HG03575 (cell line): ENCODE data around the gene ZDHHC14.

Experiments
- ATAC-seq: cut with Tn5 transposase; IDR thresholded peaks from one replicate; pipeline ENCODE4 v1.9.1; 2021; ENCODE audit not compliant: unreplicated experiment, insufficient number of reproducible peaks, low FRiP score; ENCODE audit errors: extremely low read depth

The ZDHHC14 gene

DNA sequence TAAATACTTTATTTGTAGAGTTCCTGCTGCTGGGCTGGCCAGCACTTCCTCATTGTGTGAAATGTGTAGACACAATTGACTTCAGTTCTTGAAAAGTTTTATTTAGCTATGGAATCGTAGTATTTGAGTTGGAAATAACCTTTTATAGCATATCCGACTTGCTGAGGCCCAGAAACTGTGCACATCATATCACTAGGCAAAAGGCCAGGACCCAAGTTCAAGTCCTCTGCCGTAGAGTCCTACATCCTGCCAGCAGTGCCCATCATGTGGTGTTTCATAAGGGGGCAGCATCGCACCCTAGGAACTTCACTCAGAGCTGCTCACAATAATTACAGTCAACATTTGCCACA lies 234.4 kb downstream of the ZDHHC14 start:
- no peak for ATAC-seq

DNA sequence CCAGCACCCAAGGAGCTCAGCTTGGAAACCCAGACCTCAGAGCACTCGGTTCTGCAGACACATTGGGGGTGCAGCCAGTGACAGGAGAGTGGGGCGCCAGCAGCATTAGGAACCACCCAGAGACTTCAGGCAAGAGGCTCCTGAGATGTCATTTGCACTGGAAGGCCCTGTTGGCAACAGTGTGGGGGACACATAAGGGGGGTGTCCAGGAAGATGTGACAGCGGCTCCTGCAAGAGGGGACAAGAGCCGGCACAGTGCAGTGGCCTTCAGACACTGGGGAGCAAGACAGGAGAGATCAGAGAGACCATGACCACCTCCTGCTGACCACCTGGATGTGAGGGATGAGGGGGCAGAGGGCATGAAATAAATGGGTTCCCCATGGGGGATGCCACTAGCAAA lies 235.0 kb downstream of the ZDHHC14 start:
- no peak for ATAC-seq

DNA sequence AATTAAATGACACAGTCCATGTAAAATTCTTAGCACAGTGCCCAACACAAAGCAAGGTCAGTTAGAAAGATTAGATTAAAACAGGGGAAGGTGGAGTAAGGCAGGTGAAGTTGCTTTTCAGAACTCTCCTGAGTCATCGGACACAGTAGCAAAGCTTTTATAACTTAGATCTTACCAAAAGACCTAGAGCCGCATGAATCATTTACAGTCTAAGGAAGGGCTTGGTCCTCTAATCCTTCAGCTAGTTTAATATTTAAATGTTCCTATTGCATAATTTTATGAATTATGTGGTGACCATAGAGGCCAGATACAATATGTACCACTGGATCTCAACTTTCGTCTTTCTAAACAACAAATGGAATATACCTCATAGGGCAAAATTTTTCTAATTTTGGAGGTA lies 240.0 kb downstream of the ZDHHC14 start:
- no peak for ATAC-seq

DNA sequence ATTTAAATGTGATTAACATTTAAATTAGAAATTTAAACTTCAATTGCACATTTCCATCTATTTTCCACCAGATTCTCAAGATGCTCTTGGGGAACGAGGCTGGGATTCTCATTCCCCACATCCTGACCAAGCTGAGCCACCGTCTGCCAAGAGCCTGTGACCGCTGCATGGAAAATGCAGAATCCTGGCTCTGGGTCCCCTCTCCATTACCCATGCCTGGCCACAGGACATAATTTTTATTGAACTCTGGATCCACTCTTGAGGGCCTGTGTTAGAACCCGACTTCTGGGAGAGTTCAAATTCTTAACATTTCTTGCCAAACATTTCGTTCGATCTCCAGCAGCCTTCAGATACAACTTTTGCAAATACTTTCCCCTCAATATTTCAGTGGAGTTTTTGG lies 240.4 kb downstream of the ZDHHC14 start:
- ATAC-seq: no peak

DNA sequence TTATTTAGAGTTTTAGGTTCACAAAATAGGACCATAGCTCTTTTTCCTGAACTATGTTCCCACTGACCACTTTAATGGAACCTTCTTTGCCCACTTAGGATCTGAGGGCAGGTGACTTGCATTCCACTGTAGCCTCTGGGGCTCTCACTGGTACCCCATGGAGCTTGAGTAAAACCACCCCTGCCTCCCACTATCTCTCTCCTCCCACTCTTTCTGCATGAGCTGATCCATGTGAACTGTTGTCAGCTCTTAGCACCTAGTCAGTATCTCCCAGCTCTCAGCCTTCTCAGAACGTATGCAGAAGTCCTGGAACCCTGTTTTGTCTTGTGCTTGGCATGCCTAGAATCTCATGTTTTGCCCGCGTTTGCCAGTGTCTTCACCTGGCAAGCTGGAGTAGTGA lies 241.4 kb downstream of the ZDHHC14 start:
- ATAC-seq: no peak

DNA sequence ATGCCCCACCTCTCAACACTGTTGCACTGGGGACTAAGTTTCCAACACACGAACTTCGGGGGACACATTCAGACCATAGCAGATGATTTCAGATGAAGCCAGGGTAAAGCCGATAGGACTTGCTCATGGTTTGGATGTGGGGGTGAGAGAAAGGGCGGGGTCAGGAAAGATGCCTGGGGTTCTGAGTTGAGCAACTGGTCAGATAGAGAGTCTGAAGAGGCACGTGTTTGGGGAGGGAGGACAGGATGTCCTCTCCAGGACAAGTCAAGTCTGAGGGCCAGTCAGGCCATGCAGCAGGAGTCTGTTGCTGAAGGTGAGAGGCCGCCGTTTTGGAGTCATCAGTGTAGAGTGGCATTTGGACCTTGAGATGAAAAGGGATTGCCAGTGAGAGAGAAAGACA lies 244.1 kb downstream of the ZDHHC14 start:
- no peak for ATAC-seq

DNA sequence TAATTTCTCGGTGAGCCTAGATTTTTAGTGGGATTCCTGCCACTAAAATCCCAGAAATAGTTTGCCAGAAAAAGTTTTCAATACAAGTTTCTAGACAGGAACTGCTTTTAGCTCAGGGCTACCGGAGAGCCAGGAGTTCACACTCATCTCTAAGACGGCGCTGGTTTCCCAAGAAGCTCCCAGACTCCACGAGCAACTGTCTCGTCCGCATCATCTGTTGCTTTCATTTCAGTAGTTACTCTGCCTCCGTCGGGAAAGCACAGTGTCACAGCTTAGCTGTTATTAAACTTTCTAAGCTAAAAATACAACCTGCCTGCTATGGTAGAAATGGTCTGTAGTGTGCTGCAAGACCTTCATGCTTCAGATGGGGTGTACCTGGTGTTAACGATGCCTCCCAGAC lies 244.8 kb downstream of the ZDHHC14 start:
- no peak for ATAC-seq

DNA sequence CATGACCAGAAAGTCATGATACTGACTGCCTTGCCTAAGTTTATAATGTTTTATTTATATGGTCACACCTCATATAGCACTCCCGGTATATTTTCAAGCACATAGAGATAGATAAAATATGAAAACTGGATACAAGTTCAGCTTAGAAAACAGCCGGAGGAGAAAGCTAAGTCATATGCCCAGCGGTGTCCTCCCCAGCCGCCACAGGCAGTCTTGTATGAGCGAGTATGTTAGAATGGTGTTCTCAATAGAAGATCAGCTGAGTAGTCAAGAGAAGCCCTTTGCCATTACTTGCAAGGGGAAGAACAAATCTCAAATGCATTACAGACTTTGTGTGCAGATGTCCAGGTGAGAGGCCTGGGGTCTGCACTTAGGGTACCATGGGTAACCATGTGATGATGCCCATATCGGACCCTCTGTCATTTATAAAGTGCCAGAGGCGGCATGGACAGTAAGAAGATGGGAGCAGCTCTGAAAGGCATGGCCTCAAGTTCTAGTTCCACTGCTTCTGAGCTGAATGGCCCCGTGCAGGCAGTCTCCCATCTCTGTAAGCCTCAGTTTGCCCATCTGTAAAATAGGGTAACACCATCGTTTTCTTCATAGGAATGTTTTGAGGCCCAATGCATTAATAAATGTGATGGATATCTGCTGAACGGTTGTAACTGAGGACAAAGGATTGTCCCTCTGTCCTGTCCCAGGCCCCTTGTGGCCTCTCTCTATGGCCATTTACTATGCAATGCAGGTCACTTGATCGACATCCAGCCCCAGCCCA lies 246.4 kb downstream of the ZDHHC14 start:
- no peak for ATAC-seq

DNA sequence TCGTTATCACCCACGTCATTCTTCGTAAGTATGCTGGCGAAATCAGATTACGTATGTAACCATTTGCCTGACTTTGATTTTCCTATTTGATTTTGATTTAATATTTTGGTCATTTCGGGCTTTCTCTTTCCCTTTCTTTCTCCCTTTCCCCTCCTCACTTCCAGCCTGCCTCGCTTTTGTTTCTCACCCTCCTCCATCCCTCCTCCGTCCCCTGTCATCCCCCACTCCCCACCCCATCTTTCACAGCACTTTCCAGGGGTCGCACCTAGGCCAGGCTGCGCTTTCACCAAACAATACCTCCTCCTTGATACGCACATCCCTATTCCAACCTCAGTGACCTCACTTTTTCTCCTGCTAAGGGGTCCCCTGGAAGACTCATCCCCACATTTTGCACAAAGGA lies 247.5 kb downstream of the ZDHHC14 start:
- ATAC-seq: no peak

DNA sequence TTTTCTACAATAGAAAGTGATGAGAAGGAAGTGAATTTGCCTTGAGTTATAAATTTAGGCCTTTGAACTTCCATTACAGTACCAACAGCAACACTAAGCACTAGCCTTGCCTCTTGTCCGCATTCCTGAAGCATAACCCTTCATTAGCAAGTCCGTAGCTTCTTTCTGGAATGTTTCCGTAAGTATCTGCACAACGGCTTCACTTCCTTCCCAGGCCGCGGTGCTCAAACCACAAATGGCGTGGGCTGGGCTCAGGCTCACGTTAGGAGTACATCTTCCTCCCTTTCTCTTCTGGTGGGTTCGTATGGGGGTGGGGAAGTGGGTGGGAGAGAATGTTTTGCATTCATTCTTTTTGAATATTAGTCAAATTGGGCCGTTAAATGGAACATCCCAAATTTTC lies 248.2 kb downstream of the ZDHHC14 start:
- no peak for ATAC-seq

DNA sequence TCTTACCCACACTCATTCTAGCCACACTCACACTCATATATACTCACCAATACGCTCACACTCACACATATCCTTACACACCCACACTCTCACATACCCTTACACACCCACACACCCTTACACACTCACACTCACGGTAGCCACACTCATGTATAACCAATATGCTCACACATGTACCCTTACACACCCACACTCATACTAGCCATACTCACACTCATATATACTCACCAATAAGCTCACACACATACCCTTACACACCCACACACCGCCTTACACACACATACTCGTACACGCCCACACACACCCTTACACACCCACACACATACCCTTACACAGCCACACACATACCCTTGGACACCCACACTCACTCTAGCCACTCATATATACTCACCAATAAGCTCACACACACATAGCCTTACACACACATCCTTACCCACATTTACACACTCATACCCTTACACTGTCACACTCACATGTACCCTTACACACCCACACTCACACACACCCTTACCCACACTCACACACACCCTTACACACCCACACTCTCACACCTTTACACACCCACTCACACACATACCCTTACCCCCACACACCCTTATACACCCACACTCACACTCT lies 249.6 kb downstream of the ZDHHC14 start:
- no peak for ATAC-seq

DNA sequence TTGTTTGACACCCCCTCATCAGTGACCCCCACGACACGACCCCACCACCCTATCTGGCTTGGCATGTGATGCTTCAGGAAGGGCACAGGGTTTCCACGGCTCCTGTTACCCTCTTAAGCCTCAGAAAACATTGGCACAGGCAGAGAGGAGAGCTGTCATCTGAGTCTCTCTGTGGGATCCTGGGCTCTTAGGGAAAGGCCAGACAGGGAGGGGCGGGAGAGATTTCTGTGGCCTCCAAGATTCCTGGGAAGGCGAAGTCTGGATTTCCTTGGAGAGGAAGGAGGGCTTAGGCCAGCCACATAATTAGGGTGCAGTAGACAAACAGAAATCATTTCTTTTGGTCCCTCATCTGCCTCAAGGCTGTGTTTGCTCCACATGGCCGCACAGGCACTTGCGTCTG lies 250.4 kb downstream of the ZDHHC14 start:
- ATAC-seq: no peak

DNA sequence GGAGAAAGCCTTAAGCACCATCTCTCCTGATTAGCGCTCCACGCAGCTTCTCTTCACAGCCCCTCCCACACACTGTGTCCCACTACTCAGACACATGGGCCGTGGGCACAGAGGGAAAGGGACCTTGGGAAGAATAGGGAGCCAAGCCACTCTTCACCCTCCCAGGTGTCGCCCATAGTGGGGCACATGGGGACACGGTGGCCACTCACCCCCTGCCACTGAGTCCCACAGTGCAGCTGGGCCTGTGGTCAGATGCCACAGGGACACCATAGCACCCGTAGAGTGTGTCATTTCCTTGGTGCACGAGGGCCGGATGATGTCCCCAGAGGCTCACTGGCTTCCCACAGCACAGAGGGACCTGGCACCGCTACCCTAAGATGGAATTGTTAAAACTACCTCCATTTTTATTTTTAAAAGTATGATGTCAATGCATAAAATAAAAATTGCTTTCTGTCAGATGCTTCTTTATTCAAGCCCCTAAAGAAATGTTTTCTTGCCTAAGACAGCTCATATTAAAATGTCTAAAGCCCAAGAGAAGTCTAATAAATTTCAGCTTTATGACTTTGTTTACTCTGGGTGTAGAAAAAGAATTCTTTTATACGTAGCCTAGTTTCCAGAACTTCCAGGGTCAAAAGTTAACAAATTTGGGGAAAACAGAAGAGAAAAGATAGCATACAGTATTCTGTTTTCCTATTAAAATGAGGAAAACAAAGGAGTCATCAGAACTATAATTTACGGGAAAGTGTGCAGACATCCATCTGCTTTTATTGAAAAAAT lies 251.0 kb downstream of the ZDHHC14 start:
- no peak for ATAC-seq

DNA sequence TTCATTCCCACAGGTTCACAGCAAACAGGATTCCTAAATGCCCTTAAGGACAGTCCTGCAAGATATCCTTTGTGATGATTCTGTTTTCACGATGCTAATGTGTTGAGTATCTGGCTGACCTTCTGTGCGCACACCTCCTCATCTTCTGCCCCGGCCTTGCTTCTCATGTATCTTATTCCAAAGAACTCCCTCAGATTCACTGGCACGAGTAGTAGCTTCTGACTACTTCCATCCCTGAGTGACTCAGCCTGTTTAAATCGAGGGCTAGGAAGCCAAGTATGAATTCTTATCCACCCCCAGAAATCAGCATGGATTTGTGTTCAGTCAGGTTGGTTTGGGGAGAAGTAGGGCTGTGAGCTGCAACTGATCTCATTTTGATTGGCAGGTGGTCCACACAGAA lies 251.8 kb downstream of the ZDHHC14 start:
- ATAC-seq: no peak

DNA sequence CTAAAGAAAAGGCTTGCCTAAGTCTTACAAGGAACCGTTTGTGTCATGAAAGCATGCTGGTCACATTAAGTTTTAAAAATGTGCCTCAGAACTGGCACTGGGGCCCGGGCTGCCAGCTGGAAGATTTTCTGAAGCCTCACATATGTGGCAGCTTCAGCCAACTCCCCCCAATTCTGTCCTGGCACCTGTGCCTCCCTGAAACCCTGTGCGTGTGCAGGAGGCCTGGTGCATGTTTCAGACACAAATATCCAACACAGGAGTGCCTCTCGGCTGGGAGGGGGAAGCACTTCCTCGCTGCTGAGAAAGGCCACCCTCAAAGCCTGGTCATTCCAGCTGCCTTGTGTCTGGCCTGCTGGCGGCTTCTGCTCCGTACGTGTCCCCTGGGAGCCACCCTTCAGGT lies 253.6 kb downstream of the ZDHHC14 start:
- no peak for ATAC-seq

DNA sequence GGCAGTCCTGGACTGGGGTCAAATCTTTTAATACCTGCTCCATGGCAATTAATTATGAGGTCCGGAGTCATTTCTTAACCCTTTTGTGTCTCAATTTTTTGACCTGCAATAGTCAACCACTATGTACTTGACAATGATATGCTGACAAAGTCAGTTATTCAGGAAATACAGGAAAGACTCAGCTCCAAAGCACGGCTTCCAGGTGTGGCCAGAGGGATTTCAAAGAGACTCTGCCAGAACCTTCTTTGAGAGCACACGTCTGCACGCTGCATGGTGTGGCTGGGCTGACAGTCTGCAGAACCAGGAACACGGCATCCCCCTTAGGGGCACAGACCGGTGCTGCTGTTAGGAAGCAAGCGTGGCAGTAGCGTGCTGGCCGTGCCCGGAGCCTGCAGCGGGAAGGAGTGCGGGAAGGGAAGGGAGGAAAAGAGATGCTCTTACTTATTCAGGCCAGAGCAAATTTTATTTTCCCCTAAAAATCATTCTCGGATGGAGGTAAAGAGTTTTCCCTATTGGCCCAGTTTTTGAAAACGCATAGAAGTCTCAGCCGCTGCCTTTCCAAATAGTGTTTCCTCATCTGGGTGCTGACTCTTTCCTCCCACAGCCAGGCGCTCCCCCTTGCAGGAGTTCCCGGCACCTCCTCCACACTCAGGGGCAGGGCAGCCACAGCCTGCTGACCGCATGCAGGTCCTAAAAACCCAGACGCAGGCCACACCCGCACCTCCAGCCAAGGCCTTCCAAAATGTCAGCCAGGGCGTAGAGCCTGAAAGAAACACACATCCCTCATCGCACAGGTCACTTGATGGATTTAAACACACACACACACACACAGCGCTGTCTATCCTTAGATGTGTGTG lies 254.6 kb downstream of the ZDHHC14 start:
- ATAC-seq: no peak

DNA sequence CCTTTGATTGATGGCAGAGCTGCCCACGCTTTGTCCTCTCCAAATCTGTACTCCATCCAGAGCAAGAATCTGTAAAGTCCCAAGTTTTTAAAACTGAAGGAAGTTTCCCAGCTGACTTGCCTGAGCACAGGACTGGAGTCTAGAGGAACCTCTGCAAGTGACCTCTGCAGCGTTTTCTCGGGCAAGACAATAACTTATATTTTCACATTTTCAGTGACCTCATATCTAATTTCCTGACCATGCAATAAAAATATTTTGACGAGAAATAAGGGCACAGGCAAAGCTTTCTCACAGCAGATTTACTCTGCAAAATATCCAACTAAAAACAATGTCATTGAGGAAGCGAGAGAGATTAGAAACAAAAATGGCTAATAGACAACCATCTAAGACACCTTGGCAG lies 256.5 kb downstream of the ZDHHC14 start:
- ATAC-seq: no peak

DNA sequence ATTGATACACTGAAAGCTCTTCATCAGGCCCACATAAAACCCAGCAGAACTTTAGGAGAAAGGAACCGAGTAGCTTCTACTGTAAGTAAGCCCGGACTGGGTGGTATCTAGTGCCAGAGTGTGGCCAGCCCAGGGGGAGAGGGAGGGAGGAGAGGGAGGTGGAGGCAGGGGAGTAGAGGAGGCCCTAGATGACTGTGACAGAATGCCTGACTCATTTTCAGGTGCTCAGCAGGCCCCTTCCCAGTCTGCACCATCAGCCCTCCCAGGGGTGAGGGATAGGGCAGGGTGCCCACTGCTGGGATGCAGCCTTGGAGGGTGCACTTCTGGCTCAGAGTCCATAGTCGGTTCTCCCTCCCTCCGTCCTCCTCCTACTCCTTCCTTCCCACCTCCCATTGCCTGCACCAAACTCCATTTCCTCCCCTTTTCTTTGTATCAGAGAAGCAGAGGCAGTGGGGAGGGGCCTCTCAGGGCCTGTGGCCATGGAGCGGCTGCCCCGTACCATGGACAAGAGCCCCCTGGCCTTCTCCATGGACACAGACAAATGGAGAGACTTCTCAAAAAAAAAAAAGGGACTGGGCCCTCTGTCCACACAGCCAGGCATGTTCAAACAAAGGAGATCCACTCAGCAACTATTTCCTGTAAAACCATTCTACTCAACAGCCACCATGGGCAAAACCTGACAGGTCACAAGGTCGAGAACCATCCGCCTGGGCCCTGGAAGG lies 257.1 kb downstream of the ZDHHC14 start:
- no peak for ATAC-seq

DNA sequence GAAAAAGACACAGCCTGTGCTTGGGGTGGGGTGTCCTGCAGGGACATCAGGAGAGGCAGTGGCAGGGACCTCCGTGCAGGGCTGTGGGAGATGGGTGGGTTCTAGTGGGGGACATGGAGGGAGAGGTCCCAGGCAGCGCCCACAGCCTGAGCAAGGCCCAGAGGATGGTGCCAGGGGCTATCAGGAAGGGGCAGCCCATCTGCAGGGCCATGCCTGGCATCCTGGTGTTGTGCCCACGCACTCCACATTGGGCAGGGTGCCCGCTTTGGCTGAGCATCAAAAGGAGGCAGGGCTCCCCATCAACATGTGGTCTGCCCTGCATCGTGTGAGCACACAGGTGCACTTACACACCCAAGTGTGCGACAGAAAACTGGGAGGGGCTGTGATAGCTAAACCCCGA lies 257.8 kb downstream of the ZDHHC14 start:
- ATAC-seq: no peak
